Measurements from ENCODE around the gene SLC37A1. TPM values are rescaled to one million over a fixed set of nuclear protein-coding genes. Genes with fewer than 3 reads are reported as not detected.

The SLC37A1 gene
- total RNA-seq, 1 experiment from 2014 or later: 37.7 TPM

DNA sequence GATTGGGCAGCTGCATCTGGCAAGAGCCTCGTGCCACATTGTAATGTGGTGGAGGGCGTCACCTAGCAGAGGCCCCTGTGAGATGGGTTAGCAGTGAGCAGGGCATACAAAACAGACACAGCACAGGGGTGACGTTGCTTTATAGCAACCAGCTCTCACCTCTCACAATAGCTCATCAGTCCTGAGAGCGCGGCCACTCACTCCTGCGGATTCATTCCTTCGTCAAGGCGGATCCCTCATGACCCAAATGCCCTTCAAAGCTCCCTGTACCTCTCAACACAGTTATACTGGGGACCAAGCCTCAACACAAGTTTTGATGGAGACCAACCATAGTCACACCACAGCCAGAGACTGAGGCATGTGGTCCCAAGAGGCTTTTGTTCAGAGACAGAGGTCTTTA is 22.9 kb downstream of the SLC37A1 start:
- no peak overlapping the region for H2BK5ac ChIP-seq (ENCODE audit: insufficient read length, low read length)
- Mint-ChIP-seq H3K4me1 (peaks cover 14 to 18% of the 10 kb centered on the region in 2 experiments), H3K9me3 (no peaks in the 10 kb centered on the region), H3K27me3 (ENCODE audit: low read depth) (no peaks in the 10 kb centered on the region), H3K27ac (no peak overlapping the region; a peak in 1 of 7 replicates), H3K36me3 (ENCODE audit: insufficient read depth in 1 of 3, low read depth in 3 of 3) (peaks cover 0 to 57% (median 10%) of the 10 kb centered on the region in 3 experiments; a peak in 4 of 7 replicates), H3K4me3 (no peak overlapping the region)
- no peak overlapping the region for H3K4me2 ChIP-seq (ENCODE audit: insufficient read depth, insufficient read length, low read length)
- no peaks in the 10 kb centered on the region for H3K27me3 ChIP-seq (ENCODE audit: insufficient read depth, low read length)
- no peak overlapping the region for H3K56ac ChIP-seq (ENCODE audit: insufficient read length, low read depth, low read length)
- TF ChIP-seq, protein P1, sequence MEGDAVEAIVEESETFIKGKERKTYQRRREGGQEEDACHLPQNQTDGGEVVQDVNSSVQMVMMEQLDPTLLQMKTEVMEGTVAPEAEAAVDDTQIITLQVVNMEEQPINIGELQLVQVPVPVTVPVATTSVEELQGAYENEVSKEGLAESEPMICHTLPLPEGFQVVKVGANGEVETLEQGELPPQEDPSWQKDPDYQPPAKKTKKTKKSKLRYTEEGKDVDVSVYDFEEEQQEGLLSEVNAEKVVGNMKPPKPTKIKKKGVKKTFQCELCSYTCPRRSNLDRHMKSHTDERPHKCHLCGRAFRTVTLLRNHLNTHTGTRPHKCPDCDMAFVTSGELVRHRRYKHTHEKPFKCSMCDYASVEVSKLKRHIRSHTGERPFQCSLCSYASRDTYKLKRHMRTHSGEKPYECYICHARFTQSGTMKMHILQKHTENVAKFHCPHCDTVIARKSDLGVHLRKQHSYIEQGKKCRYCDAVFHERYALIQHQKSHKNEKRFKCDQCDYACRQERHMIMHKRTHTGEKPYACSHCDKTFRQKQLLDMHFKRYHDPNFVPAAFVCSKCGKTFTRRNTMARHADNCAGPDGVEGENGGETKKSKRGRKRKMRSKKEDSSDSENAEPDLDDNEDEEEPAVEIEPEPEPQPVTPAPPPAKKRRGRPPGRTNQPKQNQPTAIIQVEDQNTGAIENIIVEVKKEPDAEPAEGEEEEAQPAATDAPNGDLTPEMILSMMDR (conservative IDR thresholded peaks at IDR 0.05): no peak
- no peak overlapping the region for H4K91ac ChIP-seq (ENCODE audit: insufficient read length, low read depth, low read length)
- no peak for DNase-seq
- H3K14ac ChIP-seq (ENCODE audit: insufficient read depth, low read length): no peak overlapping the region
- H2BK120ac ChIP-seq (ENCODE audit: low read depth, low read length, poor library complexity, severe bottlenecking): no peak overlapping the region
- H2BK20ac ChIP-seq (ENCODE audit: low read depth, low read length, poor library complexity, severe bottlenecking): no peak overlapping the region
- no peak overlapping the region for H2BK15ac ChIP-seq (ENCODE audit: low read depth, low read length)
- no peak overlapping the region for H3K27ac ChIP-seq (ENCODE audit: insufficient read length, low read depth, low read length)
- no peak overlapping the region for H2AFZ ChIP-seq (ENCODE audit: low read length)
- H3K9ac ChIP-seq (ENCODE audit: extremely low read depth, insufficient read length, low read length): no peak overlapping the region
- H4K20me1 ChIP-seq (ENCODE audit: control insufficient read depth, insufficient read depth, insufficient read length): no peaks in the 10 kb centered on the region
- no CpG with 5 or more reads among the region's 8 CpGs for WGBS (ENCODE audit: extremely low coverage, insufficient read length, low lambda C conversion rate)
- H3K18ac ChIP-seq (ENCODE audit: insufficient read length, low read depth, low read length): no peak overlapping the region
- no peaks in the 10 kb centered on the region for H3K79me2 ChIP-seq (ENCODE audit: insufficient read depth, low read length)
- no peaks in the 10 kb centered on the region for H3K9me3 ChIP-seq (ENCODE audit: control insufficient read depth, low read depth, low read length)
- no peak overlapping the region for H3T11ph ChIP-seq (ENCODE audit: low read length)
- H3K4me1 ChIP-seq (ENCODE audit: insufficient read depth, low read length): peaks cover 2% of the 10 kb centered on the region; the same call in 1 of the 2 replicates
- H2AK5ac ChIP-seq (ENCODE audit: insufficient read length, low read length): no peak overlapping the region
- H2BK12ac ChIP-seq (ENCODE audit: insufficient read length, low read depth, low read length): no peak overlapping the region
- no peak overlapping the region for H4K5ac ChIP-seq (ENCODE audit: insufficient read length, low read depth, low read length)
- no peaks in the 10 kb centered on the region for H3K23me2 ChIP-seq (ENCODE audit: insufficient read length, low read depth, low read length, poor library complexity, severe bottlenecking)
- no peaks in the 10 kb centered on the region for H3K79me1 ChIP-seq (ENCODE audit: insufficient read depth, low read depth, low read length, poor library complexity, severe bottlenecking)
- no peak overlapping the region for H3K4ac ChIP-seq (ENCODE audit: low read depth, low read length)
- no peak overlapping the region for H3K23ac ChIP-seq (ENCODE audit: insufficient read length, low read depth, low read length)
- no peak overlapping the region for H4K8ac ChIP-seq (replicated peaks; ENCODE audit: insufficient read length, low read depth, low read length)
